Brain pericyte (primary cell): ENCODE measurements around the gene ACOT12.
"Not testable (repeated sequence)": the region's sequence is repeated elsewhere in the genome, so short reads cannot be mapped to it uniquely, and the experiment has no call there.

ENCODE experiments used
- DNase-seq: peaks from one replicate; pipeline ENCODE4 v3.0.0-alpha.2; 2012; ENCODE audit warnings: low read depth, low spot score

The ACOT12 gene

GRCh38 chr5:81338213-81338612 lies 55.7 kb downstream of the ACOT12 start:
- DNase-seq, result not testable (repeated sequence)

- DNase-seq, result no peak
Observed at GRCh38 chr5:81337803-81338202, 56.1 kb downstream of the ACOT12 start.

GRCh38 chr5:81336556-81336955 lies 57.4 kb downstream of the ACOT12 start:
- no peak for DNase-seq

- no peak for DNase-seq
Observed at GRCh38 chr5:81335946-81336345, 58.0 kb downstream of the ACOT12 start.

- no peak for DNase-seq
Observed at GRCh38 chr5:81334304-81335061, 59.5 kb downstream of the ACOT12 start.

- DNase-seq, result no peak
Observed at GRCh38 chr5:81326554-81326953, 67.4 kb downstream of the ACOT12 start.

- no peak for DNase-seq
Observed at GRCh38 chr5:81317536-81317935, 76.4 kb downstream of the ACOT12 start.

- no peak for DNase-seq
Observed at GRCh38 chr5:81316571-81316970, 77.4 kb downstream of the ACOT12 start.

- DNase-seq, result no peak
Observed at GRCh38 chr5:81315830-81316229, 78.1 kb downstream of the ACOT12 start.

- no peak for DNase-seq
Observed at GRCh38 chr5:81315336-81315735, 78.6 kb downstream of the ACOT12 start.

- no peak for DNase-seq
Observed at GRCh38 chr5:81314581-81314980, 79.4 kb downstream of the ACOT12 start.

- DNase-seq, result no peak
Observed at GRCh38 chr5:81313686-81314085, 80.2 kb downstream of the ACOT12 start.

- DNase-seq, result no peak
Observed at GRCh38 chr5:81313278-81313677, 80.7 kb downstream of the ACOT12 start.

- no peak for DNase-seq
Observed at GRCh38 chr5:81310402-81311063, 83.4 kb downstream of the ACOT12 start.

- no peak for DNase-seq
Observed at GRCh38 chr5:81308836-81309235, 85.1 kb downstream of the ACOT12 start.

- DNase-seq, result no peak
Observed at GRCh38 chr5:81305785-81306184, 88.1 kb downstream of the ACOT12 start.

- no peak for DNase-seq
Observed at GRCh38 chr5:81303563-81303962, 90.4 kb downstream of the ACOT12 start.

- DNase-seq, result no peak
Observed at GRCh38 chr5:81302596-81302995, 91.3 kb downstream of the ACOT12 start.

- peak; percentile 81 for DNase-seq
Observed at GRCh38 chr5:81301271-81302015, 92.5 kb downstream of the ACOT12 start, which contains the start of gene ZCCHC9. Gene ZCCHC9, plus strand, starts transcription at chr5:81301587. Its CDS starts 3,171 bp downstream, at chr5:81304758.

- DNase-seq, result no peak
Observed at GRCh38 chr5:81300921-81301270, 93.0 kb downstream of the ACOT12 start.

- no peak for DNase-seq
Observed at GRCh38 chr5:81297531-81297930, 96.4 kb downstream of the ACOT12 start.

- DNase-seq, result not testable (repeated sequence)
Observed at GRCh38 chr5:81294021-81294420, 99.9 kb downstream of the ACOT12 start.

- no peak for DNase-seq
Observed at GRCh38 chr5:81292130-81292529, 101.8 kb downstream of the ACOT12 start.
